T-helper 2 cell treated with Interferon-gamma antibody and Interleukin-4, amounts not matched to agents 5 μg/mL and 100 μg/mL, for 36 hours (primary cell): Measurements from ENCODE around the gene PATJ.

Experiments
- DNase-seq: peaks from one replicate; pipeline ENCODE4 v3.0.0; 2021; ENCODE audit warnings: low spot score
- H3K27ac Mint-ChIP-seq: one replicate; pipeline ENCODE4 v1.8.0; 2021; ENCODE audit warnings: mild to moderate bottlenecking, mixed read lengths
- H3K27me3 Mint-ChIP-seq: one replicate; pipeline ENCODE4 v1.8.0; 2021; ENCODE audit warnings: low read depth, mixed read lengths
- H3K36me3 Mint-ChIP-seq: one replicate; pipeline ENCODE4 v1.8.0; 2021; ENCODE audit warnings: low read depth, mixed read lengths
- H3K4me1 Mint-ChIP-seq: one replicate; pipeline ENCODE4 v1.8.0; 2021; ENCODE audit warnings: low read depth, mixed read lengths
- H3K4me3 Mint-ChIP-seq: one replicate; pipeline ENCODE4 v1.8.0; 2022; ENCODE audit warnings: mild to moderate bottlenecking, moderate library complexity, mixed read lengths
- H3K9me3 Mint-ChIP-seq: one replicate; pipeline ENCODE4 v1.8.0; 2021; ENCODE audit warnings: mixed read lengths

The PATJ gene

DNA sequence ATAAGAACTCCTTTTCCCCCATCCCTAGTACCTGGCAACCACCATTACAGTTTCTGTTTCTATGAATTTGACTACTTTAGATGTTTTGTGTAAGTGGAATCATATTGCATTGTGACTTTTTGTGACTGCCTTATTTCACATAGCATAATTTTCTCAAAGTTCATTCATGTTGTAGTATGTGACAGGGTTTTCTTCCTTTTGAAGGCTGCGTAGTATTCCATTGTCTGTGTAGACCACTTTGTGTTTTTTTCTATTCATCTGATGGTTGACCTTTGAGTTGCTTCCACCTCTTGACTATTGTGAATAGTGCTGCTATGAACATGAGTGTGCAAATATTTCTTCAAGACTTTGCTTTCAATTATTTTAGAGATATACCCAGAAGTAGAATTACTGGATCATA lies 226.6 kb downstream of the PATJ start:
- no peaks in the 10 kb centered on the region for H3K9me3 Mint-ChIP-seq
- H3K27me3 Mint-ChIP-seq: no peaks in the 10 kb centered on the region
- H3K27ac Mint-ChIP-seq: no peak overlapping the region
- H3K36me3 Mint-ChIP-seq: no peaks in the 10 kb centered on the region
- no peaks in the 10 kb centered on the region for H3K4me1 Mint-ChIP-seq
- DNase-seq: no peak
- H3K4me3 Mint-ChIP-seq: no peak overlapping the region

DNA sequence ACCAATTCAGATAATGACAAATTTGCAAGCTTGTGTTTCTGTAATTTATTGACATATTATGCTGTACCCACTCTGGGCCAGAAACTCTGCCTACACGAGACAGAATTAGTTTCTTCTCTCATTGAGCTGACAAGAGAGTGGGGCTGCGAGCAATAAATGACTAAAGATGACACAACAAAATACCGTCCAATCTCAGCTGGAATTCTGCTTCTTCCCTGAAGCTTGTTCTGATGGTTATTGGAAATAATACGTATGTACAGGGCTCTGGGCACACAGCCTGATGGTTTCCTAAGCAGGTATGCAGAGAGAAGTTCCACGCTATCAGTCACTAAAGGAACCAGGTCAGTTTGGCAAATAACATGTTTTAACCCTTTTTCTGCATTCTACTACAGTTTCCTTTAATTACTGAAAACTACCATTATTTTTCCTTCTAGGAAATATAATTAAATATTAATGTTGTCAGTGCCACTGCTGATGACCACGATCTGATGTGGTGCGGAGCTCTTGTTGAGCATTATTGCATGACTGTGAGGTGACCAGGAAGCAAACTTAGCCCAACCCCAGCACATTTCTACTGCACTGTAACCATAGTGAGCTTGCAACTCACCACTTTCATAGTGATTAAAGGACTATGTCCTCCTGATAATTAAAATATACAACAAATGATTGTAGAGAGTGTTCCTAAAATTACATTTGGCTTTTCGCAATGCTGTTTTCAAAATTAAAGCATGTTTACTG lies 231.0 kb downstream of the PATJ start:
- Mint-ChIP-seq H3K36me3 (no peaks in the 10 kb centered on the region), H3K27me3 (no peaks in the 10 kb centered on the region), H3K4me3 (no peak overlapping the region), H3K27ac (no peak overlapping the region), H3K9me3 (no peaks in the 10 kb centered on the region), H3K4me1 (no peaks in the 10 kb centered on the region)
- DNase-seq: no peak

GRCh38 chr1:61975638-61976037 lies 233.4 kb downstream of the PATJ start:
- DNase-seq: no peak
- Mint-ChIP-seq H3K27ac (no peak overlapping the region), H3K27me3 (no peaks in the 10 kb centered on the region), H3K36me3 (no peaks in the 10 kb centered on the region), H3K4me3 (no peak overlapping the region), H3K4me1 (no peaks in the 10 kb centered on the region), H3K9me3 (no peaks in the 10 kb centered on the region)

- no peaks in the 10 kb centered on the region for H3K36me3 Mint-ChIP-seq
- no peak overlapping the region for H3K4me3 Mint-ChIP-seq
- H3K27ac Mint-ChIP-seq: no peak overlapping the region
- no peaks in the 10 kb centered on the region for H3K9me3 Mint-ChIP-seq
- no peaks in the 10 kb centered on the region for H3K4me1 Mint-ChIP-seq
- no peaks in the 10 kb centered on the region for H3K27me3 Mint-ChIP-seq
- DNase-seq: no peak
These were observed 234.3 kb downstream of the PATJ start for GRCh38 chr1:61976566-61976965.

DNA sequence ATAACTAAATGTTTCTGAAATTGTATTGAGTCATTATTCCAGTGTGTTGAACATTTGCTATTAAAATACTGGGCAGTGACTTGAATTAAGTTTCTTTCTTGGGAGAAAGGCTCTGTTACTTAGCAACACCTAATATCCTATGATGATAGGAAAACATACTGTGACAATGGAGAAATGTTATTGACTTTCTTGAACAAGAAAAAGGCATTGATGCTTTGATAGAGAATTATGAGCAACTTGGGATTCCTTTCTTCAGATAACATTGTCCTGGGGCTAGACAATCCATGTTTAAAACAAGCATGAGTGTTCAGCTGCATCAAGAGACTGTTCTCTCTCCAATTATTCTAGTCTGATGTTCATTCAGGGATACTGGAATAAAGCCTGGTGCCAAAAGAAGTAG lies 236.5 kb downstream of the PATJ start:
- Mint-ChIP-seq H3K4me1 (no peaks in the 10 kb centered on the region), H3K27ac (no peak overlapping the region), H3K36me3 (no peaks in the 10 kb centered on the region), H3K9me3 (no peaks in the 10 kb centered on the region), H3K4me3 (no peak overlapping the region), H3K27me3 (no peaks in the 10 kb centered on the region)
- DNase-seq: no peak

DNA sequence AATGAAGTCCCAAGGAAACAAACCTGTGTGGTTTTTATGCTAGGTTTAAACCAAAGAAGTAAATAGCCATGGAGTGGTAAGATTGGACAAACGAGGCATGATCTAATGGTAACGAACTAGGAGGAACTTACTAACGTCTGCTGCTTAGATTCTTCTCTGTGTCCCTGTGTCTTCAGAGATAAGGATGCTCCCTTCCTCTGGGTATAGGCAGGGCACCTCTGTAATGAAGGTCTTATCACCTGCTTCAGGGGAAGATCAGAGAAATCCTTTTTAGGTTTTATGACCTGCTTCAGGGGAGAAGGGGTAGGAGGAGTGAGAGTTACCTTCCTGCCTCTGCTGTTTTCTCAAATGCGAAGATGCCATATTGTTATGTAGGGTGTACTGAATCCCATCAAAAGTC lies 237.4 kb downstream of the PATJ start:
- no peak overlapping the region for H3K4me3 Mint-ChIP-seq
- H3K36me3 Mint-ChIP-seq: no peaks in the 10 kb centered on the region
- H3K9me3 Mint-ChIP-seq: no peaks in the 10 kb centered on the region
- DNase-seq: no peak
- H3K27ac Mint-ChIP-seq: no peak overlapping the region
- no peaks in the 10 kb centered on the region for H3K27me3 Mint-ChIP-seq
- no peaks in the 10 kb centered on the region for H3K4me1 Mint-ChIP-seq

- Mint-ChIP-seq H3K4me1 (no peaks in the 10 kb centered on the region), H3K27me3 (no peaks in the 10 kb centered on the region)
These were observed 238.3 kb downstream of the PATJ start for GRCh38 chr1:61980561-61980960.

DNA sequence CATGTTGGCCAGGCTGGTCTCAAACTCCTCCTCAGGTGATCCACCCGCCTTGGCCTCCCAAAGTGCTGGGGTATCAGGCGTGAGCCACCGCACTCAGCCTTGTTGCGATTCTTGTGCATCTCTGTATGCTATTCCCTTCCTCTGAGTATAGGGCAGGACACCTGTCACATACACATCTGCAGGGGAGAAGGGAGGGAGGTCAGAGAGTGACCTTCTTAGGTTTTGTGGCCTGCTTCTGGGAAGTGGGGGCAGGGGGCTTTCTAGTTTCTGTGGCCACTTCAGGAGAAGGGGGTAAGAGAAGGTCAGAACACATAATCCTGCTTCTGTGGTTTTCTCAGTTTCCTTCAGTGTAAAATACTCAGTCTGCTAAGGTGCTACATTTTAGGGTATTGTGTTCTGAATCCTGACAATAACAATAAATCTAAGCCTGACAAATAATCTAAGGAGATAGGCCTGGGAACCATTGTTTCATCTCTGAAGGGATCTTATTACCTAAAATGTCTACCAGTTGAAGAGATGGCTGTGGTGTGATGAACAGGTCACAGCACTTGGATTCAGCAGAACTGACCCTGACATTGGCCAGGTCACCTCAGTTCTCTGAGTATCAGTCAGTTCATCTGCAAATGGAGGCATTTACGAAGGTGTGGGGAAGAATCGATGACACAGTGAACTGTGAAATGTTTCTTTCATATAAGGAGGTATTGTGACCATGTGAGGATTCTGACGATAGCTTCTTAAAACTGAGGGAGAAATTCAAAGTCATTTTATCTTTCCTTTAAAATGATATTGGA lies 239.8 kb downstream of the PATJ start:
- no peak for DNase-seq
- no peaks in the 10 kb centered on the region for H3K36me3 Mint-ChIP-seq
- no peak overlapping the region for H3K27ac Mint-ChIP-seq
- H3K27me3 Mint-ChIP-seq: no peaks in the 10 kb centered on the region
- H3K4me1 Mint-ChIP-seq: no peaks in the 10 kb centered on the region
- H3K4me3 Mint-ChIP-seq: no peak overlapping the region
- no peaks in the 10 kb centered on the region for H3K9me3 Mint-ChIP-seq

More at GRCh38 chr1:61980561-61980960, 238.3 kb downstream of the PATJ start:
- no peak for DNase-seq
- no peak overlapping the region for H3K27ac Mint-ChIP-seq
- no peaks in the 10 kb centered on the region for H3K9me3 Mint-ChIP-seq
- no peak overlapping the region for H3K4me3 Mint-ChIP-seq
- no peaks in the 10 kb centered on the region for H3K36me3 Mint-ChIP-seq

- H3K9me3 Mint-ChIP-seq: no peaks in the 10 kb centered on the region
- no peak for DNase-seq
- H3K36me3 Mint-ChIP-seq: no peaks in the 10 kb centered on the region
These were observed 241.0 kb downstream of the PATJ start for GRCh38 chr1:61983236-61983635.

DNA sequence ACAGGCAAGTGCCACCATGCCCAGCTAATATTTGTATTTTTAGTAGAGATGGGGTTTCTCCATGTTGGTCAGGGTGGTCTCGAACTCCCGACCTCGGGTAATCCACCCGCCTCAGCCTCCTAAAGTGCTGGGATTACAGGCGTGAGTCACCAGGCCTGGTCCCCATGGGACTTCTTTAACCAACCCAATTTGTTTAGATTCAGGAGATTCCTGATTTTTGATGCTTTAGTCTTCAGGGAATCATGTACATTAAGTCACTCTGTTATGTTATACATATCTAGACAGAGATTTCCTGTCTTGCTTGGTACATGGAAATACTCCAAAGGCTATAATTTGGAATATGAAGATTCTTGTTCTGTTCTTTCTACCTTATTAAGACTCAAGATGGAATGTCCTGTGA lies 250.0 kb downstream of the PATJ start:
- Mint-ChIP-seq H3K4me3 (no peak overlapping the region), H3K9me3 (no peaks in the 10 kb centered on the region), H3K36me3 (no peaks in the 10 kb centered on the region), H3K27me3 (no peaks in the 10 kb centered on the region), H3K27ac (no peak overlapping the region), H3K4me1 (no peaks in the 10 kb centered on the region)
- DNase-seq: no peak

More at GRCh38 chr1:61983236-61983635, 241.0 kb downstream of the PATJ start:
- Mint-ChIP-seq H3K4me3 (no peak overlapping the region), H3K4me1 (no peaks in the 10 kb centered on the region), H3K27me3 (no peaks in the 10 kb centered on the region), H3K27ac (no peak overlapping the region)

- no peak overlapping the region for H3K27ac Mint-ChIP-seq
- no peak for DNase-seq
- H3K4me1 Mint-ChIP-seq: no peaks in the 10 kb centered on the region
- H3K9me3 Mint-ChIP-seq: no peaks in the 10 kb centered on the region
- no peaks in the 10 kb centered on the region for H3K27me3 Mint-ChIP-seq
- no peak overlapping the region for H3K4me3 Mint-ChIP-seq
- no peaks in the 10 kb centered on the region for H3K36me3 Mint-ChIP-seq
These were observed 251.2 kb downstream of the PATJ start for GRCh38 chr1:61993331-61993961.

DNA sequence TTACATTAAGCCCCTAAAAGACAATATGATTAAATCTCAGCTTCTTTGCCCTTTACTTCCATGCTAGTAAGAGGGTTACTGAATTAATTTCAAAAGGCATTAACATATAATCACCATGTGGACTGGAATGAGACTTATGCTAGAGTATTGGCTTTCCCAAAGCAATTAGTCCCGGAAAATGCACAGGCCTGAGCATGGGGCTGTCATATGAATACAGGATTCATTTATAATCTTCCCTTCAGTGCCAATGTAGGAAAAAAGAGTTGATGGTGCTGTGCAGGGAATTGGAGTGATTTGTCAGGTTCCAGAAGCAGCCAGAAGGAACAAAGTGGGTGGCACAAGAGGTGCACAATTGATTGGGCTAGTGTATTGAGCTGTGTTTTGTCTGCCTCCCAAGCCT lies 253.4 kb downstream of the PATJ start:
- no peak overlapping the region for H3K27ac Mint-ChIP-seq
- DNase-seq: no peak
- no peak overlapping the region for H3K4me3 Mint-ChIP-seq
- no peaks in the 10 kb centered on the region for H3K36me3 Mint-ChIP-seq
- H3K4me1 Mint-ChIP-seq: no peaks in the 10 kb centered on the region
- no peaks in the 10 kb centered on the region for H3K27me3 Mint-ChIP-seq
- no peaks in the 10 kb centered on the region for H3K9me3 Mint-ChIP-seq

GRCh38 chr1:61997123-61997522 lies 254.8 kb downstream of the PATJ start:
- no peaks in the 10 kb centered on the region for H3K4me1 Mint-ChIP-seq
- no peak for DNase-seq
- H3K36me3 Mint-ChIP-seq: no peaks in the 10 kb centered on the region
- H3K9me3 Mint-ChIP-seq: no peaks in the 10 kb centered on the region
- no peaks in the 10 kb centered on the region for H3K27me3 Mint-ChIP-seq
- H3K4me3 Mint-ChIP-seq: no peak overlapping the region
- H3K27ac Mint-ChIP-seq: no peak overlapping the region

- DNase-seq: no peak
- Mint-ChIP-seq H3K4me3 (no peak overlapping the region), H3K27ac (no peak overlapping the region)
These were observed 261.5 kb downstream of the PATJ start for GRCh38 chr1:62003777-62004176.

More at GRCh38 chr1:62003777-62004176, 261.5 kb downstream of the PATJ start:
- no peaks in the 10 kb centered on the region for H3K9me3 Mint-ChIP-seq
- no peaks in the 10 kb centered on the region for H3K4me1 Mint-ChIP-seq
- H3K27me3 Mint-ChIP-seq: no peaks in the 10 kb centered on the region
- H3K36me3 Mint-ChIP-seq: no peaks in the 10 kb centered on the region
